ENCODE results near the gene NR2C1.

NR2C1 gene

GRCh38 chr12:95083471-95083870 lies 10.1 kb upstream of the NR2C1 start:
- no peak for DNase-seq

GRCh38 chr12:95077341-95077740 lies 3.9 kb upstream of the NR2C1 start:
- no peak for DNase-seq

GRCh38 chr12:95074766-95075165 lies 1.3 kb upstream of the NR2C1 start:
- DNase-seq = no peak

- DNase-seq = peak; percentile 92
Measured at GRCh38 chr12:95073698-95074520, 491 bp upstream of the NR2C1 start.

GRCh38 chr12:95070378-95070777 lies 3.0 kb downstream of the NR2C1 start:
- DNase-seq = no peak

GRCh38 chr12:95066091-95066855 lies 7.1 kb downstream of the NR2C1 start:
- DNase-seq = no peak

GRCh38 chr12:95060951-95061350 lies 12.5 kb downstream of the NR2C1 start:
- no peak for DNase-seq

GRCh38 chr12:95059984-95060383 lies 13.4 kb downstream of the NR2C1 start:
- DNase-seq = no peak

- DNase-seq = no peak
Measured at GRCh38 chr12:95057424-95057823, 16.0 kb downstream of the NR2C1 start.

GRCh38 chr12:95055057-95055456 lies 18.4 kb downstream of the NR2C1 start:
- no peak for DNase-seq

GRCh38 chr12:95054206-95054605 lies 19.2 kb downstream of the NR2C1 start:
- no peak for DNase-seq

GRCh38 chr12:95051241-95051640 lies 22.2 kb downstream of the NR2C1 start:
- DNase-seq = no peak

GRCh38 chr12:95037906-95038305 lies 35.5 kb downstream of the NR2C1 start:
- no peak for DNase-seq

- DNase-seq = no peak
Measured at GRCh38 chr12:95034750-95035149, 38.7 kb downstream of the NR2C1 start.

GRCh38 chr12:95022477-95022876 lies 50.9 kb downstream of the NR2C1 start:
- no peak for DNase-seq

GRCh38 chr12:95017482-95017881 lies 55.9 kb downstream of the NR2C1 start:
- no peak for DNase-seq

GRCh38 chr12:95016120-95016519 lies 57.3 kb downstream of the NR2C1 start:
- no peak for DNase-seq

GRCh38 chr12:95014554-95014953 lies 58.9 kb downstream of the NR2C1 start:
- DNase-seq = no peak

GRCh38 chr12:95006206-95006605 lies 67.2 kb downstream of the NR2C1 start:
- DNase-seq = no peak

- DNase-seq = no peak
Measured at GRCh38 chr12:95004610-95005009, 68.8 kb downstream of the NR2C1 start.

GRCh38 chr12:95003921-95004272 lies 69.5 kb downstream of the NR2C1 start:
- DNase-seq = no peak

GRCh38 chr12:95003213-95003920 lies 70.1 kb downstream of the NR2C1 start, which contains the start of gene NDUFA12:
Gene NDUFA12 (minus strand): TSS chr12:95003697. CDS start chr12:95003680, 17 bp downstream.
- peak; percentile 97 for DNase-seq

GRCh38 chr12:95002754-95003153 lies 70.7 kb downstream of the NR2C1 start:
- no peak for DNase-seq

- no peak for DNase-seq
Measured at GRCh38 chr12:94998326-94998725, 75.1 kb downstream of the NR2C1 start.

Data from activated naive CD4-positive, alpha-beta T cell treated with Interleukin-2 at 50 U/mL for 16 hours (primary cell).